Osteoblast (primary cell): Measurements from ENCODE around the gene ASCC1. TPM values are rescaled to one million over a fixed set of nuclear protein-coding genes. Genes with fewer than 3 reads are reported as not detected.

Experiments used
- DNase-seq: peaks from one replicate; pipeline ENCODE4 v3.0.0; 2011; ENCODE audit warnings: low spot score, mixed read lengths; ENCODE audit not compliant: insufficient read length; ENCODE audit errors: missing footprints
- H2AFZ ChIP-seq: 2 replicates; pipeline ENCODE4 v1.6.0; 2011; ENCODE audit warnings: mild to moderate bottlenecking, low read length
- H3K27ac ChIP-seq: 2 replicates; pipeline ENCODE4 v1.5.1; 2011; ENCODE audit warnings: mild to moderate bottlenecking, low read depth, low read length, moderate library complexity
- H3K27me3 ChIP-seq: 2 replicates; pipeline ENCODE4 v1.6.0; 2012; ENCODE audit warnings: mild to moderate bottlenecking, control low read depth, inconsistent platforms, low read length, moderate library complexity; ENCODE audit not compliant: insufficient read depth
- H3K36me3 ChIP-seq: 2 replicates; pipeline ENCODE4 v1.5.1; 2011; ENCODE audit warnings: mild to moderate bottlenecking, low read length, control low read depth, moderate library complexity; ENCODE audit not compliant: insufficient read depth
- H3K4me1 ChIP-seq: 2 replicates; pipeline ENCODE4 v1.5.1; 2011; ENCODE audit warnings: mild to moderate bottlenecking, low read length, control low read depth, moderate library complexity; ENCODE audit not compliant: insufficient read depth
- H3K4me2 ChIP-seq: 2 replicates; pipeline ENCODE4 v1.6.0; 2011; ENCODE audit warnings: mild to moderate bottlenecking, low read length; ENCODE audit not compliant: insufficient read depth
- H3K4me3 ChIP-seq: fragments of 200-600 bp; sonication (generic); 3 replicates; pipeline ENCODE4 v1.5.1; 2012; ENCODE audit warnings: mild to moderate bottlenecking, low read length, inconsistent platforms; ENCODE audit not compliant: insufficient read depth
- H3K79me2 ChIP-seq: 2 replicates; pipeline ENCODE4 v1.6.0; 2012; ENCODE audit warnings: mild to moderate bottlenecking, low read length, control low read depth, inconsistent platforms; ENCODE audit not compliant: insufficient read depth
- H3K9me3 ChIP-seq: 2 replicates; pipeline ENCODE4 v1.5.1; 2011; ENCODE audit warnings: low read depth, low read length, control low read depth
- H4K20me1 ChIP-seq: 2 replicates; pipeline ENCODE4 v1.6.0; 2012; ENCODE audit warnings: mild to moderate bottlenecking, low read length, control low read depth; ENCODE audit not compliant: insufficient read depth
- total RNA-seq: library from RNA; depleted of rRNA; stranded (reverse); fragments of >200 nt; gene quantifications from 2 replicates; pipeline ENCODE4 v1.2.3, GENCODE V29; 2012
- TF ChIP-seq, protein P1 (sequence below): IDR thresholded peaks from 2 replicates; pipeline ENCODE4 v1.5.1; 2011; ENCODE audit warnings: mild to moderate bottlenecking, low read depth, low read length, moderate library complexity; ENCODE audit errors: extremely low read depth

ASCC1 gene
- total RNA-seq, 1 donor: 40.2 TPM

DNA sequence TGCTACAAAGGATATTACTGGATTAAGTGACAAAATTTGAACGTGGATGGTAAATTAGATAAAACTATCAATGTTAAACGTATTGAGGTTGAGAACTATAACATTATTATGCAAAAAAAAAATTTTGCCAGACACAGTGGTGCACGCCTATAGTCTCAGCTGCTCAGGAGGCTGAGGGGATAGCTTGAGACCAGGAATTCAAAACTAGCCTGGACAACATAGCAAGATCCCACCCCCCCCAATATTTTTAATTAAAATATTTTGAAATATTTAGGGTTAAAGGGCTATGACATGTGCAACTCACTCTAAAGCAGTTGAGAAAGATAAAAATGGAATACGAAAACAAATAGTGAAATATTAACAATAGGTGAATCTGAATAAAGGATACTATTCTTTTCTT is 45.3 kb downstream of the ASCC1 start:
- DNase-seq: no peak
- Histone ChIP-seq H3K4me1 (peaks cover 15% of the 10 kb centered on the region), H3K36me3 (no peaks in the 10 kb centered on the region), H4K20me1 (no peaks in the 10 kb centered on the region), H3K4me3 (no peak overlapping the region), H3K27ac (no peak overlapping the region), H3K4me2 (peak overlapping the region; percentile 34), H3K9me3 (no peaks in the 10 kb centered on the region), H2AFZ (no peak overlapping the region), H3K79me2 (no peaks in the 10 kb centered on the region), H3K27me3 (no peaks in the 10 kb centered on the region)
- TF ChIP-seq, protein P1, sequence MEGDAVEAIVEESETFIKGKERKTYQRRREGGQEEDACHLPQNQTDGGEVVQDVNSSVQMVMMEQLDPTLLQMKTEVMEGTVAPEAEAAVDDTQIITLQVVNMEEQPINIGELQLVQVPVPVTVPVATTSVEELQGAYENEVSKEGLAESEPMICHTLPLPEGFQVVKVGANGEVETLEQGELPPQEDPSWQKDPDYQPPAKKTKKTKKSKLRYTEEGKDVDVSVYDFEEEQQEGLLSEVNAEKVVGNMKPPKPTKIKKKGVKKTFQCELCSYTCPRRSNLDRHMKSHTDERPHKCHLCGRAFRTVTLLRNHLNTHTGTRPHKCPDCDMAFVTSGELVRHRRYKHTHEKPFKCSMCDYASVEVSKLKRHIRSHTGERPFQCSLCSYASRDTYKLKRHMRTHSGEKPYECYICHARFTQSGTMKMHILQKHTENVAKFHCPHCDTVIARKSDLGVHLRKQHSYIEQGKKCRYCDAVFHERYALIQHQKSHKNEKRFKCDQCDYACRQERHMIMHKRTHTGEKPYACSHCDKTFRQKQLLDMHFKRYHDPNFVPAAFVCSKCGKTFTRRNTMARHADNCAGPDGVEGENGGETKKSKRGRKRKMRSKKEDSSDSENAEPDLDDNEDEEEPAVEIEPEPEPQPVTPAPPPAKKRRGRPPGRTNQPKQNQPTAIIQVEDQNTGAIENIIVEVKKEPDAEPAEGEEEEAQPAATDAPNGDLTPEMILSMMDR: no peak

DNA sequence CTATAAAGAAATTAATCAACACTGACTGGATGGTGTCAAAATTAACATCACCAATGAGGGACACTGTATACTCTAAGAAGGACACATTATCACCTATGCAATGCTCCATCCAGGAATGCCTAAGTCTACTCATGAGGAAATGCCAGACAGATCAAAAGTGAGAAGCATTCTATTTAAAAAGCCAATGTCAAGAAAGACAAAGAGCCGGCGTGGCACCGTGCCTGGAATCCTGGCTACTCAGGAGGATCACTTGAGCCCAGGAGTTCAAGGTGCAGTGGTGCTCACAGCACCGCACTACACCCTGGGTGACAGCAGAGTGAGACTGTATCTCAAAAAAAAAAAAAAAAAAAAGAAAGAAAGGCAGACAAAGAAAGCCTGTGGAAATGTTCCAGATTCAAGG is 45.8 kb downstream of the ASCC1 start:
- Histone ChIP-seq H3K36me3 (no peaks in the 10 kb centered on the region), H3K27ac (no peak overlapping the region), H3K4me2 (no peak overlapping the region), H3K27me3 (no peaks in the 10 kb centered on the region), H2AFZ (no peak overlapping the region), H3K4me3 (no peak overlapping the region), H3K9me3 (no peaks in the 10 kb centered on the region), H3K4me1 (peaks cover 11% of the 10 kb centered on the region), H4K20me1 (no peaks in the 10 kb centered on the region), H3K79me2 (no peaks in the 10 kb centered on the region)
- TF ChIP-seq, protein P1: no peak
- no peak for DNase-seq

DNA sequence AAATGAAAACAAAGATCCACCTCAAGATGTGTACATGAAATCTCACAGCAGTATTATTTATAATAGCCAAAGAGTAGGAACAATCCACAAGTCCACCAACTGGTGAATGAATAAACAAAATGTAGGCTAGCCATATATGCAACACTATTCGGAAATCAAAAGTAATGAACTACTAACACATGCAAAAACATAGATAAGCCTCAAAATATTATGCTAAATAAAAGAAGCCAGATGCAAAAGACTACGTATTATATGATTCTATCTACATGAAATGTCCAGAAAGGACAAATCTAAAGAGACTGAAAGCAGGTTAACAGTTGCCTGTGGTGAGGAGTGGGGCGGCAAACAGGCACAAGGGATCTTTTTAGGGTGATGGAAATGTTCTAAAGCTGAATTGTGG is 49.0 kb downstream of the ASCC1 start:
- Histone ChIP-seq H3K4me1 (peaks cover 6% of the 10 kb centered on the region), H2AFZ (no peak overlapping the region), H4K20me1 (no peaks in the 10 kb centered on the region), H3K79me2 (no peaks in the 10 kb centered on the region), H3K9me3 (no peaks in the 10 kb centered on the region), H3K27ac (no peak overlapping the region), H3K27me3 (no peaks in the 10 kb centered on the region), H3K36me3 (no peaks in the 10 kb centered on the region), H3K4me2 (no peak overlapping the region), H3K4me3 (no peak overlapping the region)
- TF ChIP-seq, protein P1: no peak
- DNase-seq: no peak

DNA sequence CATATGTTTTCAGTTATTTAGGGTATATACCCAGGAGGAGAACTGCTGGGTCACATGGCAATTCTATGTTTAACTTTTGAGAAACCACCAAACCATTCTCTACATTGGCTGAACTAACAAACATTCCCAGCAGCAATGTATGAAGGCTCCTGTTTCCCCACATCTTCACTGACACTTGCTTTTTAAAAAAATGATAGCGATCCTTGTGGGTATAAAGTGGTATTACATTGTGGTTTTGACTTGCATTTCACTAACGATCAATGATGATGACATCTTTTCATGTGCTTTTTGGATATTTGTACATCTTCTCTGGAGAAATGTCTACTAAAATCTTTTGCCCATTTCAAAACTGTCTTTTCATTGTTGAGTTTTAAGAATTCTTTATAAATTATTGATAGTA is 51.5 kb downstream of the ASCC1 start:
- Histone ChIP-seq H3K4me3 (no peak overlapping the region), H3K9me3 (no peaks in the 10 kb centered on the region), H3K27me3 (no peaks in the 10 kb centered on the region), H3K36me3 (no peaks in the 10 kb centered on the region), H3K4me1 (no peaks in the 10 kb centered on the region), H3K79me2 (no peaks in the 10 kb centered on the region), H3K27ac (no peak overlapping the region), H4K20me1 (no peaks in the 10 kb centered on the region), H3K4me2 (no peak overlapping the region), H2AFZ (no peak overlapping the region)
- TF ChIP-seq, protein P1: peak; percentile 36
- no peak for DNase-seq
